GM12878 (cell line): ENCODE results near the gene SLC5A7. TPM values are rescaled to one million over a fixed set of nuclear protein-coding genes. Genes with fewer than 3 reads are reported as not detected.

Experiments used
- ATAC-seq: fragments of 200-7000 bp; cut with Tn5 transposase; 3 replicates; pipeline ENCODE4 v1.9.1; 2020; ENCODE audit warnings: mild to moderate bottlenecking, moderate library complexity
- BruUV-seq: library from RNA; stranded (reverse); fragments of 400-500 nt; replicated peaks from 2 replicates; lab custom pipeline; 2021; lab: Mats Ljungman, UMichigan
- CTCF ChIA-PET: fragments of 300-600 bp; sonication (Branson Sonifier 250); formaldehyde crosslinking; extraction: SDS; loops from one replicate; lab custom pipeline; 2021; ENCODE audit warnings: inconsistent platforms; lab: Yijun Ruan, JAX
- POLR2A ChIA-PET: fragments of 350-600 bp; formaldehyde crosslinking; extraction: SDS; loops from one replicate; lab custom pipeline; 2021; ENCODE audit warnings: inconsistent platforms; lab: Charles Lee
- RAD21 ChIA-PET: fragments of 300-600 bp; sonication (Branson Sonifier 250); formaldehyde crosslinking; loops from one replicate; lab custom pipeline; 2023; ENCODE audit warnings: antibody characterized with exemption; ENCODE audit not compliant: unreplicated experiment; lab: Charles Lee
- SMC1A ChIA-PET: fragments of 300-600 bp; sonication (Branson Sonifier 250); formaldehyde crosslinking; loops from one replicate; lab custom pipeline; 2023; ENCODE audit not compliant: unreplicated experiment, uncharacterized antibody; lab: Charles Lee
- DNase-seq: peaks from one replicate; pipeline ENCODE4 v3.0.0-alpha.2; 2011; ENCODE audit warnings: low read depth, low spot score
- FAIRE-seq: peaks from 3 replicates; lab custom pipeline; 2011; peaks lifted over from hg19 to GRCh38; lab: Jason Lieb, UNC
- H2AFZ ChIP-seq: 2 replicates; pipeline ENCODE4 v1.6.0; 2011; ENCODE audit warnings: low read depth, low read length, control low read depth; ENCODE audit not compliant: control insufficient read depth
- H3K27ac ChIP-seq: 2 replicates; pipeline ENCODE4 v1.5.1; 2011; ENCODE audit warnings: control low read depth; ENCODE audit not compliant: control insufficient read depth, insufficient read depth
- H3K27me3 ChIP-seq, 2 experiments: replicated peaks in 1 of 2; 2 replicates each; pipeline versions ENCODE4 v1.6.0 to v1.6.1; 2011; ENCODE audit warnings: low read length in 1 of 2; ENCODE audit not compliant: control insufficient read depth in 2 of 2, insufficient read depth in 2 of 2
- H3K36me3 ChIP-seq, 2 experiments: 2 replicates each; pipeline ENCODE4 v1.5.1; 2011; ENCODE audit warnings: low read length in 1 of 2; ENCODE audit not compliant: control insufficient read depth in 2 of 2, insufficient read depth in 2 of 2
- H3K4me1 ChIP-seq: 2 replicates; pipeline ENCODE4 v1.6.1; 2011; ENCODE audit warnings: mild to moderate bottlenecking, low read length, moderate library complexity, mixed read lengths; ENCODE audit not compliant: control insufficient read depth, insufficient read depth
- H3K4me2 ChIP-seq: 2 replicates; pipeline ENCODE4 v1.6.0; 2011; ENCODE audit warnings: control low read depth; ENCODE audit not compliant: control insufficient read depth, insufficient read depth
- H3K4me3 ChIP-seq: fragments of 200-600 bp; sonication (generic); 2 replicates; pipeline ENCODE4 v1.5.1; 2016
- H3K79me2 ChIP-seq: 2 replicates; pipeline ENCODE4 v1.6.0; 2011; ENCODE audit warnings: low read length; ENCODE audit not compliant: control insufficient read depth, insufficient read depth
- H3K9ac ChIP-seq: 2 replicates; pipeline ENCODE4 v1.8.0; 2011; ENCODE audit warnings: low read length, control low read depth, mixed read lengths; ENCODE audit not compliant: control insufficient read depth, insufficient read depth
- H3K9me3 ChIP-seq: replicated peaks from 3 replicates; pipeline ENCODE4 v1.5.1; 2011; ENCODE audit warnings: mild to moderate bottlenecking, low read length; ENCODE audit not compliant: control insufficient read depth, insufficient read depth
- H4K20me1 ChIP-seq: 2 replicates; pipeline ENCODE4 v1.6.0; 2011; ENCODE audit not compliant: control insufficient read depth, insufficient read depth
- CEBPB ChIP-seq, 2 experiments: fragments of 150-350 bp in 1 of 2; IDR thresholded peaks; 2 replicates each; pipeline ENCODE4 v1.6.1; 2012 to 2014; ENCODE audit warnings: low read depth in 2 of 2, low read length in 2 of 2, borderline replicate concordance in 1 of 2, inconsistent platforms in 1 of 2
- FOXM1 ChIP-seq: IDR thresholded peaks from 2 replicates; pipeline ENCODE4 v1.6.1; 2012; ENCODE audit warnings: low read depth, mild to moderate bottlenecking, inconsistent platforms, low read length, moderate library complexity
- GABPA ChIP-seq: IDR thresholded peaks from 2 replicates; pipeline ENCODE4 v1.6.1; 2014; ENCODE audit warnings: antibody characterized with exemption, low read depth, mild to moderate bottlenecking, inconsistent platforms
- HDAC2 ChIP-seq: fragments of 200-600 bp; sonication (generic); IDR thresholded peaks from 2 replicates; pipeline ENCODE4 v1.6.1; 2017
- MEF2B ChIP-seq: fragments of 450-650 bp; IDR thresholded peaks from 2 replicates; pipeline ENCODE4 v1.6.1; 2018; ENCODE audit warnings: mild to moderate bottlenecking, moderate library complexity; ENCODE audit not compliant: partially characterized antibody, poor library complexity, severe bottlenecking
- SKIL ChIP-seq: fragments of 450-650 bp; IDR thresholded peaks from 2 replicates; pipeline ENCODE4 v1.6.1; 2017; ENCODE audit warnings: mild to moderate bottlenecking, low read depth, inconsistent platforms; ENCODE audit not compliant: poor library complexity, severe bottlenecking
- SMAD5 ChIP-seq: IDR thresholded peaks from 2 replicates; pipeline ENCODE4 v1.6.1; 2016; ENCODE audit warnings: antibody characterized with exemption, low read depth
- TCF12 ChIP-seq: IDR thresholded peaks from 2 replicates; pipeline ENCODE4 v1.6.1; 2011; ENCODE audit warnings: low read depth, mild to moderate bottlenecking, low read length
- ZNF592 ChIP-seq: fragments of 450-650 bp; IDR thresholded peaks from 2 replicates; pipeline ENCODE4 v1.6.1; 2017; ENCODE audit warnings: mild to moderate bottlenecking, moderate library complexity
- ZNF687 ChIP-seq: fragments of 450-650 bp; IDR thresholded peaks from 2 replicates; pipeline ENCODE4 v1.6.1; 2017; ENCODE audit warnings: mild to moderate bottlenecking, moderate library complexity
- in situ Hi-C: fragments of 300-500 bp; cut with MboI; formaldehyde crosslinking; loops from 9 replicates; pipeline ENCODE4 v1.14.3; 2018; ENCODE audit warnings: mixed read lengths
- intact Hi-C: fragments of 100-400 bp; cut with micrococcal nuclease; formaldehyde crosslinking; loops from one replicate; pipeline ENCODE4 v1.14.2; 2022; ENCODE audit not compliant: unreplicated experiment
- polyA plus RNA-seq, 11 experiments: library from polyadenylated mRNA; depleted of rRNA in 4 of 11; unstranded in 6 of 11; stranded (reverse) in 5 of 11; fragments of >200 nt; fragmentation: Nextera tagmentation in 4 of 11; fragmentation: Illumina TruSeq in 1 of 11; extraction: Ambion mirVana in 4 of 11; extraction: Trizol in 1 of 11; gene quantifications; 1 replicate in 1 of 11; 2 replicates in 10 of 11; pipeline versions ENCODE4 v1.2.1 to v1.2.3, GENCODE V29; 2011 to 2016; ENCODE audit warnings: inconsistent platforms in 2 of 11, missing spikeins in 2 of 11, low read depth in 1 of 11
- total RNA-seq, 4 experiments: library from RNA; depleted of rRNA in 3 of 4; stranded (reverse); fragments of >200 nt in 3 of 4; fragmentation: Illumina TruSeq in 1 of 4; extraction: Trizol in 1 of 4; gene quantifications; 2 replicates each; pipeline versions ENCODE4 v1.2.1 to v1.2.3, GENCODE V29; 2013 to 2021

Gene SLC5A7
- total and polyA plus RNA-seq, 10 of the 15 experiments (the other 5 are each of a cell fraction or from before 2014, with no cell fraction given): not detected

GRCh38 chr2:108013305-108013704 lies 27.0 kb downstream of the SLC5A7 start (continued):
- TF ChIP-seq ZNF687 (no peak), FOXM1 (no peak), ZNF592 (no peak)

GRCh38 chr2:108022628-108023027 lies 36.3 kb downstream of the SLC5A7 start:
- ATAC-seq: no peak
- Histone ChIP-seq H3K36me3 (no peaks in the 10 kb centered on the region), H3K4me3 (no peak overlapping the region), H3K27ac (no peak overlapping the region), H4K20me1 (no peaks in the 10 kb centered on the region), H3K79me2 (no peaks in the 10 kb centered on the region), H3K4me2 (no peak overlapping the region), H3K9me3 (no peaks in the 10 kb centered on the region), H3K9ac (no peak overlapping the region), H2AFZ (no peak overlapping the region), H3K27me3 (no peaks in the 10 kb centered on the region), H3K4me1 (no peaks in the 10 kb centered on the region)
- ChIA-PET POLR2A (no interaction called here), RAD21 (no interaction called here), CTCF (interaction anchor here (1.3 kb wide), 1 partner anchor 10 kb away, joined by 3 read pairs; no protein-coding TSS in a partner anchor), SMC1A (no interaction called here)
- in situ Hi-C loops (no loop called here), intact Hi-C loops (no loop called here)
- no peak for FAIRE-seq
- TF ChIP-seq SMAD5 (no peak), HDAC2 (no peak), MEF2B (no peak), SKIL (no peak), GABPA (no peak), TCF12 (no peak), CEBPB (IDR thresholded peaks at IDR 0.05; ENCODE audit: borderline replicate concordance in 1 of 2, low read depth in 2 of 2, low read length in 2 of 2) (no peak)
- DNase-seq: no peak
- BruUV-seq: no TSS peak
